HT1080 (cell line): ENCODE data around the gene NECTIN2. TPM values are rescaled to one million over a fixed set of nuclear protein-coding genes. Genes with fewer than 3 reads are reported as not detected.
"Not testable (repeated sequence)": the region's sequence is repeated elsewhere in the genome, so short reads cannot be mapped to it uniquely, and the experiment has no call there.

Source experiments
- DNase-seq: peaks from one replicate; pipeline ENCODE4 v3.0.0-alpha.2; 2015; ENCODE audit warnings: low read depth
- total RNA-seq: library from RNA; depleted of rRNA; stranded (reverse); fragments of >200 nt; shearing (Covaris generic); gene quantifications from 2 replicates; pipeline ENCODE4 v1.2.3, GENCODE V29; 2014

The NECTIN2 gene
- total RNA-seq, 1 experiment from 2014 or later, result 151 TPM

- no peak for DNase-seq
These were observed 29.8 kb upstream of the NECTIN2 start for GRCh38 chr19:44816301-44816700.

- no peak for DNase-seq
These were observed 28.2 kb upstream of the NECTIN2 start for GRCh38 chr19:44817725-44818465.

- no peak for DNase-seq
These were observed 27.5 kb upstream of the NECTIN2 start for GRCh38 chr19:44818466-44819031.

- DNase-seq, result no peak
These were observed 26.8 kb upstream of the NECTIN2 start for GRCh38 chr19:44819246-44819832.

- no peak for DNase-seq
These were observed 25.2 kb upstream of the NECTIN2 start for GRCh38 chr19:44820648-44821609.

GRCh38 chr19:44822177-44822576, 23.9 kb upstream of the NECTIN2 start:
- no peak for DNase-seq

GRCh38 chr19:44822670-44823372, 23.3 kb upstream of the NECTIN2 start:
- DNase-seq, result no peak

GRCh38 chr19:44823373-44823698, 22.8 kb upstream of the NECTIN2 start:
- DNase-seq, result no peak

GRCh38 chr19:44824761-44825160, 21.3 kb upstream of the NECTIN2 start:
- no peak for DNase-seq

- not testable (repeated sequence) for DNase-seq
These were observed 13.2 kb upstream of the NECTIN2 start for GRCh38 chr19:44832875-44833274.

- not testable (repeated sequence) for DNase-seq
These were observed 11.7 kb upstream of the NECTIN2 start for GRCh38 chr19:44834399-44834798.

- DNase-seq, result no peak
These were observed 6.8 kb upstream of the NECTIN2 start for GRCh38 chr19:44839276-44839675.

GRCh38 chr19:44840811-44841210, 5.3 kb upstream of the NECTIN2 start:
- DNase-seq, result no peak

GRCh38 chr19:44841231-44841630, 4.9 kb upstream of the NECTIN2 start:
- no peak for DNase-seq

GRCh38 chr19:44845286-44845611, 848 bp upstream of the NECTIN2 start:
- DNase-seq, result no peak

- DNase-seq, result no peak
These were observed 502 bp downstream of the NECTIN2 start for GRCh38 chr19:44846455-44847143.

GRCh38 chr19:44847144-44848035, 1.3 kb downstream of the NECTIN2 start:
- DNase-seq, result peak; percentile 55

GRCh38 chr19:44848036-44848811, 2.1 kb downstream of the NECTIN2 start:
- peak; percentile 47 for DNase-seq
